Kidney epithelial cell (primary cell): ENCODE results near the gene AP5B1. TPM values are rescaled to one million over a fixed set of nuclear protein-coding genes. Genes with fewer than 3 reads are reported as not detected.

Source experiments
- DNase-seq: peaks from one replicate; pipeline ENCODE4 v3.0.0-alpha.2; 2010; ENCODE audit warnings: low read depth
- H3K27me3 ChIP-seq: 2 replicates; pipeline ENCODE4 v1.6.0; 2011; ENCODE audit warnings: low read length; ENCODE audit not compliant: control insufficient read depth, insufficient read depth
- H3K36me3 ChIP-seq: 2 replicates; pipeline ENCODE4 v1.5.1; 2011; ENCODE audit warnings: low read length; ENCODE audit not compliant: control insufficient read depth, insufficient read depth
- H3K4me3 ChIP-seq: 2 replicates; pipeline ENCODE4 v1.5.1; 2011; ENCODE audit warnings: low read depth, mild to moderate bottlenecking, control low read depth, low read length
- CTCF ChIP-seq: IDR thresholded peaks from 2 replicates; pipeline ENCODE4 v1.5.1; 2011; ENCODE audit warnings: mild to moderate bottlenecking, moderate library complexity, low read length, control low read depth, inconsistent platforms; ENCODE audit not compliant: insufficient read depth, poor library complexity, severe bottlenecking
- total RNA-seq: library from RNA; depleted of rRNA; stranded (reverse); fragments of >200 nt; gene quantifications from 2 replicates; pipeline ENCODE4 v1.2.3, GENCODE V29; 2015

The AP5B1 gene
- total RNA-seq, 1 donor from 2014 or later = 21.7 TPM

DNA sequence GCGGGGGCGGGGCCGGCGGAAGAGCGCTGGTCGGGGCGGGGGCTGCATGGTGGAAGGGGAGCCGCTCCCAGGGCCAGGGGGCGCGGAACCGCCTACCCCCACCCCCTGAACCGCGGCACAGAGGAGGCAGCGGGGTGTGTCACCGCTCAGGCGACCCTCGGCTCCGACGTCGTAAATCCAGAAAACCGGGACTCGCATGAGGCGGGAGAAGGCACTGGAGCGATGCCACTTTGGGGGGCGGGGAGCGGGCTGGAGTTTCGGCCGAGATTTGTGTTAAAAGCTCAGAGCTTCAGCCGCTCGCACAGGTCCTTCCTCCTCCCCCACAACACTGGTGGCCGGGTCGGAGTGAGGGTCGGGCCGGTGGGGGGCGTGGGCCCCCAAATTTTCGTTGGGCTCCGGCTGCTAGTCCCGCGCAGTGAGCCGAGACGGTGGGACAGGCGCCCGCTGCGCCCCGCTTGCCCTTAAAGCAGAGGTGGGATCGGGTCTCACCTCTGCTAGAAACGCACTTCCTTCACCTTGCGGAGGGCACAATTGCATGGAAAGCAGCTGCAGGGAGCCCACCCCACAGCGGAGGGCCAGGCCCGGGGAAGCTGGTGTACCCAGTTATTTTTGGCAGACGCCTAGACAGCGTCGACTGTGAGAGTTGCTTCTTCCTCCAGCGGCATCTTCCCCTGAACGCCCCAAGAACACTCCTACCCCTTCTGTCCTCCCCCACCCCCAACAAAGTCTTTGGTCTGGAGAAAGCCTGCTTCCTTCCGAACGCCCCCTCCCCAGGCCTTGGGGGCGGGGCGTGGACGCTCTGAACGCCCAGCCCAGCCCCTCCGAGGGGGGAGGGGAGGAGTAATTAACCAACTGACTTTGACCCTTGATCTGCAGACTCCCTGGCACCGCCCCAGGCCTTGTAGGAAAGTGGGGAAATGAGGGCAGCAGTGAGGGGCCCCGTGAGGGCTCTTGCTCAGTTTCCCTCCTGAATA is 7.2 kb upstream of the AP5B1 start:
- Histone ChIP-seq H3K4me3 (peak overlapping the region; percentile 16), H3K27me3 (peaks cover 40% of the 10 kb centered on the region)
- DNase-seq = no peak

GRCh38 chr11:65786786-65787636 is 6.2 kb upstream of the AP5B1 start, which contains the start of gene OVOL1:
OVOL1 (plus strand) TSS chr11:65787063; CDS start chr11:65787374, 311 bp downstream.
- Histone ChIP-seq H3K27me3 (peaks cover 39% of the 10 kb centered on the region), H3K36me3 (no peaks in the 10 kb centered on the region), H3K4me3 (peak within 1 kb of the TSS; percentile 16)
- no peak for TF ChIP-seq CTCF
- no peak for DNase-seq

More for the DNA sequence above, 7.2 kb upstream of the AP5B1 start:
- no peak for TF ChIP-seq CTCF
- no peaks in the 10 kb centered on the region for H3K36me3 ChIP-seq

- peaks cover 36% of the 10 kb centered on the region for H3K27me3 ChIP-seq
- no peak overlapping the region for H3K4me3 ChIP-seq
Observed at GRCh38 chr11:65786008-65786785, 5.4 kb upstream of the AP5B1 start.

DNA sequence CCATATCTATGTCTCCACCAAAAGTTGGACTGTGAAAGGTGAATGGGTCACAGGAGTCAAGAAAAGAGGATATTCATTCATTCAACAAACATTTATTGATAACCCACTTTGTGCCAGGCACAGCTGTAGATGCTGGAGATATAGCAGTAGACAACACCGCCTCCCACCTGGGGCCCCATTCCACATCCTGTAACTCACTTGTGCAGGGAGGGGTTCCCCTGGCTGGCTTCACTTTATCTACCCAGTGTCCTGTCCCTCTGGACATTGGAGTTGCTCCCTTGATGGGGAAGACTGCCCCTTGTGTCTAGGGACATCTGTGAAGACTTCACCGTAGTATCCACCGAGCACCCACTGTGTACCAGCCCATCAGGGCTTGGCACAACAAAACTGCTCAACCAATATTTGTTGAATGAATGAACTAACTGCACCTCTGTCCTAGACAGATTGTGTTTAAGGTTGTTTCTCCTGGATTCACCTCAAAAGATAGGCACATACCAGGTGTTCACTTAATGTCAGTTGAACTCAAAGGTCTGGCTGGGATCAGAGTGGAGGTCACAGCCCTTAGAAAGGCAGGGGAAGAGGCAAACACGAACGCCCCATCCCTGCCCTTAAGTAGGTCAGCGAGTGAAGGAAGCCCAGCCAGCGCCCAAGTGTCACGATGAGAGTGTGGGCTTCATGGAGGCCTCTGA is 4.7 kb upstream of the AP5B1 start:
- Histone ChIP-seq H3K27me3 (peaks cover 36% of the 10 kb centered on the region), H3K4me3 (no peak overlapping the region), H3K36me3 (no peaks in the 10 kb centered on the region)
- DNase-seq = no peak
- TF ChIP-seq CTCF = no peak

More at GRCh38 chr11:65786008-65786785, 5.4 kb upstream of the AP5B1 start:
- no peaks in the 10 kb centered on the region for H3K36me3 ChIP-seq
- TF ChIP-seq CTCF = no peak
- no peak for DNase-seq

- no peak for DNase-seq
- H3K27me3 ChIP-seq = peaks cover 23% of the 10 kb centered on the region
Observed at GRCh38 chr11:65782816-65783228, 2.0 kb upstream of the AP5B1 start.

More at GRCh38 chr11:65782816-65783228, 2.0 kb upstream of the AP5B1 start:
- Histone ChIP-seq H3K36me3 (no peaks in the 10 kb centered on the region), H3K4me3 (no peak overlapping the region)
- TF ChIP-seq CTCF = no peak
